DOHH2 (cell line): Measurements from ENCODE around the gene RRAS2.

ENCODE experiments used
- CTCF ChIP-seq: fragments of 200-600 bp; sonication (generic); IDR thresholded peaks from one replicate; pipeline ENCODE4 v1.5.1; 2014; ENCODE audit warnings: antibody characterized with exemption, mild to moderate bottlenecking, low read depth, low read length; ENCODE audit not compliant: poor library complexity, severe bottlenecking
- EZH2phosphoT487 ChIP-seq: fragments of 200-600 bp; sonication (generic); IDR thresholded peaks from 2 replicates; pipeline ENCODE4 v1.6.1; 2017; ENCODE audit warnings: borderline replicate concordance, mild to moderate bottlenecking, antibody characterized with exemption, low read length, moderate library complexity, mixed read lengths

DNA sequence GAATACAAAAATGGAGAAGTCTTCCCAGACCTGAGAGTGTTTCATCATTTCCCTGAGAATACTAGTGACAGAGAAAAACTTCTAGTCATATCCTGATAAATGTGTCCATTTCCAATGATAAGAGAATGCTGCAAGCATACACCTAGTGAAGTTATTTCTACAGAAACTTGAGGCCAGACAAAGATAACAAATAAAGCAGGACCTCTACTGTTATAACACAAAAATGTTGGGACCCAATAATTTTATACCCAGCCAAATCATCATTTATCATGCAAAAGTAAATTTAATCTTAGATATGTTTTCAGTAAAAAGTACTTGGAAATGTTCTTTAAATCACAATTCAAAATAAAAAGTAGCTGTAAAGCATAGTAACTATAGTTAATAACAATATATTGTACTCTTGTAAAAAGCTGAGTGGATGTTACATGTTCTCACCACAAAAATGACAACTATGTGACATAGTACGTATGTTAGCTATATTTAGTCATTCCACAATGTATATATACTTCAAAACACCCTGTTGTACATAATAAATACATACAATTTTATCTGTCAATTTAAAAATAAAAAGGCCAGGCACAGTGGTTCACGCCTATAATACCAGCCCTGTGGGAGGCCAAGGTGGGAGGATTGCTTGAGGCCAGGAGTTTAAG, 12.6 kb downstream of the RRAS2 start:
- TF ChIP-seq CTCF (no peak), EZH2phosphoT487 (no peak)
